Liver (tissue), 9 donors: Measurements from ENCODE around the gene ALS2CL. TPM values are rescaled to one million over a fixed set of nuclear protein-coding genes. Genes with fewer than 3 reads are reported as not detected.

ENCODE experiments used
- DNase-seq: peaks from one replicate; pipeline ENCODE4 v3.0.0-alpha.2; 2017; ENCODE audit warnings: low spot score
- H3K27ac ChIP-seq, 2 donors: one replicate each; pipeline ENCODE4 v1.7.0; 2013; ENCODE audit warnings: inconsistent platforms in 2 of 2, low read length in 2 of 2, control low read depth in 1 of 2, low read depth in 1 of 2, mild to moderate bottlenecking in 1 of 2
- H3K27me3 ChIP-seq, 4 donors: one replicate each; pipeline versions ENCODE4 v1.6.1 to v1.7.0; 2013; ENCODE audit warnings: low read length in 3 of 4, inconsistent platforms in 1 of 4, mild to moderate bottlenecking in 1 of 4, moderate library complexity in 1 of 4; ENCODE audit not compliant: control insufficient read depth in 4 of 4, insufficient read depth in 4 of 4
- H3K36me3 ChIP-seq, 4 donors: one replicate each; pipeline versions ENCODE4 v1.6.1 to v1.7.0; 2013; ENCODE audit warnings: low read length in 3 of 4, mild to moderate bottlenecking in 3 of 4, low read depth in 1 of 4, moderate library complexity in 1 of 4; ENCODE audit not compliant: control insufficient read depth in 4 of 4, insufficient read depth in 3 of 4
- H3K4me1 ChIP-seq, 4 donors: one replicate each; pipeline versions ENCODE4 v1.6.1 to v1.7.0; 2013; ENCODE audit warnings: low read length in 3 of 4, mild to moderate bottlenecking in 3 of 4, moderate library complexity in 1 of 4; ENCODE audit not compliant: control insufficient read depth in 4 of 4, insufficient read depth in 4 of 4
- H3K4me3 ChIP-seq, 3 donors: one replicate each; pipeline versions ENCODE4 v1.6.1 to v1.7.0; 2013; ENCODE audit warnings: low read length in 3 of 3, control low read depth in 1 of 3, low read depth in 1 of 3, mild to moderate bottlenecking in 1 of 3
- H3K9ac ChIP-seq, 2 donors: one replicate each; pipeline ENCODE4 v1.7.0; 2013; ENCODE audit warnings: low read length in 2 of 2, mild to moderate bottlenecking in 2 of 2, moderate library complexity in 2 of 2, control low read depth in 1 of 2, low read depth in 1 of 2
- H3K9me3 ChIP-seq, 4 donors: one replicate each; pipeline versions ENCODE4 v1.6.1 to v1.7.0; 2013; ENCODE audit warnings: low read length in 3 of 4; ENCODE audit not compliant: control insufficient read depth in 4 of 4
- ATF3 ChIP-seq: IDR thresholded peaks from 2 replicates; pipeline ENCODE4 v1.6.1; 2016; ENCODE audit warnings: antibody characterized with exemption
- CTCF ChIP-seq: fragments of 150-350 bp; IDR thresholded peaks from 2 replicates; pipeline ENCODE4 v1.5.1; 2017; ENCODE audit warnings: improper control_type of control experiment, low read depth, low read length; ENCODE audit not compliant: missing input control
- FOXA1 ChIP-seq: IDR thresholded peaks from 2 replicates; pipeline ENCODE4 v1.6.1; 2016; ENCODE audit warnings: antibody characterized with exemption
- FOXA2 ChIP-seq: IDR thresholded peaks from 2 replicates; pipeline ENCODE4 v1.6.1; 2016; ENCODE audit warnings: antibody characterized with exemption
- GABPA ChIP-seq, 2 donors: IDR thresholded peaks in 1 of 2; conservative IDR thresholded peaks in 1 of 2; 2 replicates each; pipeline ENCODE4 v1.6.1; 2016; ENCODE audit warnings: antibody characterized with exemption in 2 of 2, mild to moderate bottlenecking in 1 of 2, moderate library complexity in 1 of 2
- HNF4A ChIP-seq, 2 donors: conservative IDR thresholded peaks; 2 replicates each; pipeline ENCODE4 v1.6.1; 2016; ENCODE audit warnings: antibody characterized with exemption in 2 of 2, mild to moderate bottlenecking in 2 of 2
- HNF4G ChIP-seq: IDR thresholded peaks from 2 replicates; pipeline ENCODE4 v1.6.1; 2016; ENCODE audit warnings: antibody characterized with exemption
- JUND ChIP-seq, 2 donors: IDR thresholded peaks; 2 replicates each; pipeline ENCODE4 v1.6.1; 2016; ENCODE audit warnings: antibody characterized with exemption in 2 of 2
- MAX ChIP-seq: IDR thresholded peaks from 2 replicates; pipeline ENCODE4 v1.6.1; 2016; ENCODE audit warnings: antibody characterized with exemption
- NR2F2 ChIP-seq: IDR thresholded peaks from 2 replicates; pipeline ENCODE4 v1.6.1; 2016; ENCODE audit warnings: antibody characterized with exemption
- RAD21 ChIP-seq, 2 donors: IDR thresholded peaks; 2 replicates each; pipeline ENCODE4 v1.6.1; 2016; ENCODE audit warnings: antibody characterized with exemption in 2 of 2, mild to moderate bottlenecking in 2 of 2
- REST ChIP-seq: IDR thresholded peaks from 2 replicates; pipeline ENCODE4 v1.6.1; 2016; ENCODE audit warnings: antibody characterized with exemption, mild to moderate bottlenecking
- RXRA ChIP-seq, 2 donors: IDR thresholded peaks; 2 replicates each; pipeline ENCODE4 v1.6.1; 2017 to 2018; ENCODE audit warnings: antibody characterized with exemption in 2 of 2, mild to moderate bottlenecking in 1 of 2
- SP1 ChIP-seq: IDR thresholded peaks from 2 replicates; pipeline ENCODE4 v1.6.1; 2018; ENCODE audit warnings: antibody characterized with exemption, mild to moderate bottlenecking
- TAF1 ChIP-seq: conservative IDR thresholded peaks from 2 replicates; pipeline ENCODE4 v1.6.1; 2016; ENCODE audit warnings: antibody characterized with exemption, mild to moderate bottlenecking
- YY1 ChIP-seq: IDR thresholded peaks from 2 replicates; pipeline ENCODE4 v1.6.1; 2016; ENCODE audit warnings: antibody characterized with exemption, mild to moderate bottlenecking
- ZBTB33 ChIP-seq: IDR thresholded peaks from 2 replicates; pipeline ENCODE4 v1.6.1; 2016; ENCODE audit warnings: antibody characterized with exemption
- WGBS: extraction: QIAGEN DNeasy Blood & Tissue Kit; methylation state at CpG from one replicate; pipeline ENCODE4 v1.1.7; 2013; 5-methylcytosine and 5-hydroxymethylcytosine counted together
- polyA plus RNA-seq, 2 donors: library from polyadenylated mRNA; stranded (reverse) in 1 of 2; unstranded in 1 of 2; fragments of 200-250 nt in 1 of 2; fragments of >200 nt in 1 of 2; fragmentation: Nextera tagmentation in 1 of 2; extraction: Ambion mirVana in 1 of 2; gene quantifications; one replicate each; pipeline versions ENCODE4 v1.2.1 to v1.2.3, GENCODE V29; 2013 to 2015
- total RNA-seq, 2 donors: library from RNA; depleted of rRNA; stranded (reverse); fragments of >200 nt; gene quantifications; one replicate each; pipeline ENCODE4 v1.2.3, GENCODE V29; 2014
- donor health status: healthy.
- donor health status: healthy.
- donor health status: healthy.
- donor health status: healthy.
- donor health status: healthy.

The ALS2CL gene
- total and polyA plus RNA-seq, 4 donors: 0.51 to 22.9 (median 5.7) TPM

- no peak for TF ChIP-seq RXRA (IDR thresholded peaks at IDR 0.05)
- TF ChIP-seq SP1: no peak
Measured at GRCh38 chr3:46646700-46647099, 46.8 kb downstream of the ALS2CL start (continued).

- no peak for DNase-seq
- H3K4me1 ChIP-seq: no peaks in the 10 kb centered on the region
- H3K27ac ChIP-seq: no peak overlapping the region
- no peak for TF ChIP-seq SP1
- TF ChIP-seq TAF1: no peak
- no peak for TF ChIP-seq FOXA2
- no peak for TF ChIP-seq REST
- H3K4me3 ChIP-seq: no peak overlapping the region
- H3K9me3 ChIP-seq: no peaks in the 10 kb centered on the region
- WGBS: 79% methylated on average over 1 of the region's 1 CpG
- H3K27me3 ChIP-seq: no peaks in the 10 kb centered on the region
- H3K9ac ChIP-seq: no peak overlapping the region
- H3K36me3 ChIP-seq: no peaks in the 10 kb centered on the region
Measured at GRCh38 chr3:46643701-46644100, 49.8 kb downstream of the ALS2CL start.

- no peak overlapping the region for H3K4me3 ChIP-seq
- H3K27ac ChIP-seq: no peak overlapping the region
- 89% methylated on average over 6 of the region's 6 CpGs for WGBS
- TF ChIP-seq CTCF (no peak), HNF4A (conservative IDR thresholded peaks at IDR 0.05) (no peak), ATF3 (no peak), GABPA (IDR thresholded peaks at IDR 0.05 in 1 of 2, conservative IDR thresholded peaks at IDR 0.05 in 1 of 2) (no peak), NR2F2 (no peak)
- no peaks in the 10 kb centered on the region for H3K4me1 ChIP-seq
- no peak overlapping the region for H3K9ac ChIP-seq
- no peaks in the 10 kb centered on the region for H3K36me3 ChIP-seq
- H3K9me3 ChIP-seq: no peaks in the 10 kb centered on the region
- no peak for DNase-seq
- no peaks in the 10 kb centered on the region for H3K27me3 ChIP-seq
Measured at GRCh38 chr3:46642971-46643370, 50.5 kb downstream of the ALS2CL start.

- Histone ChIP-seq H3K4me1 (no peaks in the 10 kb centered on the region), H3K27me3 (no peaks in the 10 kb centered on the region), H3K9me3 (no peaks in the 10 kb centered on the region), H3K27ac (no peak overlapping the region), H3K9ac (no peak overlapping the region), H3K36me3 (no peaks in the 10 kb centered on the region), H3K4me3 (no peak overlapping the region)
- DNase-seq: no peak
- 71% methylated on average over 3 of the region's 3 CpGs for WGBS
- TF ChIP-seq TAF1 (no peak), FOXA2 (no peak), HNF4A (conservative IDR thresholded peaks at IDR 0.05) (no peak), ZBTB33 (no peak), FOXA1 (no peak), SP1 (no peak), GABPA (IDR thresholded peaks at IDR 0.05 in 1 of 2, conservative IDR thresholded peaks at IDR 0.05 in 1 of 2) (no peak), JUND (IDR thresholded peaks at IDR 0.05) (no peak), HNF4G (no peak), YY1 (no peak), MAX (no peak), RAD21 (IDR thresholded peaks at IDR 0.05) (no peak)
Measured at GRCh38 chr3:46640927-46641326, 52.6 kb downstream of the ALS2CL start.
